ENCODE results near the gene LAMC3. TPM values are rescaled to one million over a fixed set of nuclear protein-coding genes. Genes with fewer than 3 reads are reported as not detected.

Gene LAMC3
- total RNA-seq, 1 experiment from 2014 or later: not detected

GRCh38 chr9:131049829-131050715, 41.1 kb downstream of the LAMC3 start:
- Histone ChIP-seq H3K36me3 (no peaks in the 10 kb centered on the region), H3K27ac (no peak overlapping the region), H3K4me3 (no peak overlapping the region), H3K27me3 (replicated peaks) (peaks cover 3% of the 10 kb centered on the region; the same call in 1 of the 2 replicates), H3K4me1 (replicated peaks) (no peaks in the 10 kb centered on the region), H3K9me3 (replicated peaks) (no peaks in the 10 kb centered on the region)
- no peak for DNase-seq (ENCODE audit: low read depth in 1 of 2, low spot score in 2 of 2)

- Histone ChIP-seq H3K27me3 (replicated peaks) (peaks cover 3% of the 10 kb centered on the region; the same call in 1 of the 2 replicates), H3K9me3 (replicated peaks) (no peaks in the 10 kb centered on the region), H3K27ac (no peak overlapping the region), H3K4me3 (no peak overlapping the region), H3K36me3 (no peaks in the 10 kb centered on the region), H3K4me1 (replicated peaks) (no peaks in the 10 kb centered on the region)
- DNase-seq (ENCODE audit: low read depth in 1 of 2, low spot score in 2 of 2): no peak
These were observed 41.9 kb downstream of the LAMC3 start for GRCh38 chr9:131050831-131051230.

GRCh38 chr9:131051592-131052517, 42.9 kb downstream of the LAMC3 start:
- Histone ChIP-seq H3K4me1 (replicated peaks) (no peaks in the 10 kb centered on the region), H3K36me3 (no peaks in the 10 kb centered on the region), H3K4me3 (no peak overlapping the region), H3K27me3 (replicated peaks) (peaks cover 3% of the 10 kb centered on the region; the same call in 1 of the 2 replicates), H3K27ac (no peak overlapping the region), H3K9me3 (replicated peaks) (no peaks in the 10 kb centered on the region)
- no peak for DNase-seq (ENCODE audit: low read depth in 1 of 2, low spot score in 2 of 2)

- DNase-seq (ENCODE audit: low read depth in 1 of 2, low spot score in 2 of 2): no peak
- Histone ChIP-seq H3K9me3 (replicated peaks) (no peaks in the 10 kb centered on the region), H3K27me3 (replicated peaks) (peaks cover 3% of the 10 kb centered on the region; the same call in 1 of the 2 replicates), H3K4me3 (no peak overlapping the region), H3K27ac (no peak overlapping the region), H3K36me3 (no peaks in the 10 kb centered on the region), H3K4me1 (replicated peaks) (no peaks in the 10 kb centered on the region)
These were observed 44.9 kb downstream of the LAMC3 start for GRCh38 chr9:131053896-131054295.

GRCh38 chr9:131056781-131057506, 48.0 kb downstream of the LAMC3 start:
- no peaks in the 10 kb centered on the region for H3K4me1 ChIP-seq (replicated peaks)
- no peak for DNase-seq (ENCODE audit: low read depth in 1 of 2, low spot score in 2 of 2)
- H3K4me3 ChIP-seq: no peak overlapping the region
- H3K27ac ChIP-seq: no peak overlapping the region
- peaks cover 10% of the 10 kb centered on the region for H3K27me3 ChIP-seq (replicated peaks)
- H3K9me3 ChIP-seq (replicated peaks): no peaks in the 10 kb centered on the region
- H3K36me3 ChIP-seq: no peaks in the 10 kb centered on the region

- Histone ChIP-seq H3K27ac (no peak overlapping the region), H3K4me1 (replicated peaks) (no peaks in the 10 kb centered on the region), H3K4me3 (no peak overlapping the region), H3K9me3 (replicated peaks) (no peaks in the 10 kb centered on the region), H3K27me3 (replicated peaks) (peaks cover 16% of the 10 kb centered on the region), H3K36me3 (no peaks in the 10 kb centered on the region)
- no peak for DNase-seq (ENCODE audit: low read depth in 1 of 2, low spot score in 2 of 2)
These were observed 52.1 kb downstream of the LAMC3 start for GRCh38 chr9:131060900-131061630.

- Histone ChIP-seq H3K4me3 (no peak overlapping the region), H3K27ac (no peak overlapping the region), H3K9me3 (replicated peaks) (no peaks in the 10 kb centered on the region), H3K4me1 (replicated peaks) (no peaks in the 10 kb centered on the region), H3K27me3 (replicated peaks) (peaks cover 17% of the 10 kb centered on the region), H3K36me3 (no peaks in the 10 kb centered on the region)
- no peak for DNase-seq (ENCODE audit: low read depth in 1 of 2, low spot score in 2 of 2)
These were observed 54.0 kb downstream of the LAMC3 start for GRCh38 chr9:131062969-131063368.

- Histone ChIP-seq H3K4me3 (no peak overlapping the region), H3K4me1 (replicated peaks) (no peaks in the 10 kb centered on the region), H3K36me3 (no peaks in the 10 kb centered on the region), H3K27me3 (replicated peaks) (peaks cover 17% of the 10 kb centered on the region), H3K9me3 (replicated peaks) (no peaks in the 10 kb centered on the region), H3K27ac (no peak overlapping the region)
- no peak for DNase-seq (ENCODE audit: low read depth in 1 of 2, low spot score in 2 of 2)
These were observed 56.6 kb downstream of the LAMC3 start for GRCh38 chr9:131065599-131065998.

- Histone ChIP-seq H3K27ac (no peak overlapping the region), H3K27me3 (replicated peaks) (0 out of 2 replicates have a peak, but pooled peaks cover 10% of the 10 kb centered on the region), H3K4me3 (no peak overlapping the region), H3K4me1 (replicated peaks) (no peaks in the 10 kb centered on the region), H3K9me3 (replicated peaks) (no peaks in the 10 kb centered on the region), H3K36me3 (no peaks in the 10 kb centered on the region)
- DNase-seq (ENCODE audit: low read depth in 1 of 2, low spot score in 2 of 2): no peak
These were observed 58.7 kb downstream of the LAMC3 start for GRCh38 chr9:131067625-131068024.

- Histone ChIP-seq H3K27me3 (replicated peaks) (0 out of 2 replicates have a peak, but pooled peaks cover 10% of the 10 kb centered on the region), H3K27ac (no peak overlapping the region), H3K36me3 (no peaks in the 10 kb centered on the region), H3K9me3 (replicated peaks) (no peaks in the 10 kb centered on the region), H3K4me1 (replicated peaks) (no peaks in the 10 kb centered on the region), H3K4me3 (no peak overlapping the region)
- no peak for DNase-seq (ENCODE audit: low read depth in 1 of 2, low spot score in 2 of 2)
These were observed 59.3 kb downstream of the LAMC3 start for GRCh38 chr9:131068076-131068816.

- Histone ChIP-seq H3K4me3 (no peak overlapping the region), H3K4me1 (replicated peaks) (no peaks in the 10 kb centered on the region), H3K36me3 (no peaks in the 10 kb centered on the region), H3K27ac (no peak overlapping the region), H3K27me3 (replicated peaks) (0 out of 2 replicates have a peak, but pooled peaks cover 12% of the 10 kb centered on the region), H3K9me3 (replicated peaks) (no peaks in the 10 kb centered on the region)
- no peak for DNase-seq (ENCODE audit: low read depth in 1 of 2, low spot score in 2 of 2)
These were observed 60.7 kb downstream of the LAMC3 start for GRCh38 chr9:131069699-131070098.

GRCh38 chr9:131072107-131072870, 63.3 kb downstream of the LAMC3 start:
- Histone ChIP-seq H3K4me1 (replicated peaks) (no peaks in the 10 kb centered on the region), H3K36me3 (no peaks in the 10 kb centered on the region), H3K27me3 (replicated peaks) (0 out of 2 replicates have a peak, but pooled peaks cover 3% of the 10 kb centered on the region), H3K4me3 (no peak overlapping the region), H3K9me3 (replicated peaks) (no peaks in the 10 kb centered on the region), H3K27ac (no peak overlapping the region)
- no peak for DNase-seq (ENCODE audit: low read depth in 1 of 2, low spot score in 2 of 2)

Measured in SJSA1 (cell line).